Measurements from ENCODE around the gene MMS19.

Gene MMS19

GRCh38 chr10:97456034-97456685, 42.1 kb downstream of the MMS19 start:
- no peak for DNase-seq (ENCODE audit: low read depth)
- TF ChIP-seq CTCF (IDR thresholded peaks at IDR 0.05; ENCODE audit: control insufficient read depth, extremely low read depth, insufficient read depth): no peak
- H3K4me3 ChIP-seq (ENCODE audit: low read depth, low read length): no peak overlapping the region

GRCh38 chr10:97454330-97455036, 43.7 kb downstream of the MMS19 start:
- TF ChIP-seq CTCF (IDR thresholded peaks at IDR 0.05; ENCODE audit: control insufficient read depth, extremely low read depth, insufficient read depth): no peak
- DNase-seq (ENCODE audit: low read depth): peak; percentile 30
- H3K4me3 ChIP-seq (ENCODE audit: low read depth, low read length): no peak overlapping the region

GRCh38 chr10:97452352-97452751, 45.9 kb downstream of the MMS19 start:
- no peak overlapping the region for H3K4me3 ChIP-seq (ENCODE audit: low read depth, low read length)
- TF ChIP-seq CTCF (IDR thresholded peaks at IDR 0.05; ENCODE audit: control insufficient read depth, extremely low read depth, insufficient read depth): no peak
- DNase-seq (ENCODE audit: low read depth): no peak

- DNase-seq (ENCODE audit: low read depth): no peak
- TF ChIP-seq CTCF (IDR thresholded peaks at IDR 0.05; ENCODE audit: control insufficient read depth, extremely low read depth, insufficient read depth): no peak
- H3K4me3 ChIP-seq (ENCODE audit: low read depth, low read length): no peak overlapping the region
Measured at GRCh38 chr10:97451605-97452004, 46.6 kb downstream of the MMS19 start.

GRCh38 chr10:97450828-97451227, 47.4 kb downstream of the MMS19 start:
- no peak for DNase-seq (ENCODE audit: low read depth)
- TF ChIP-seq CTCF (IDR thresholded peaks at IDR 0.05; ENCODE audit: control insufficient read depth, extremely low read depth, insufficient read depth): no peak
- H3K4me3 ChIP-seq (ENCODE audit: low read depth, low read length): no peak overlapping the region

GRCh38 chr10:97445722-97446639, 52.2 kb downstream of the MMS19 start, which contains the start of the genes EXOSC1 and ZDHHC16:
TSS of gene EXOSC1 (minus strand) at chr10:97446006. CDS start at chr10:97445985, 21 bp downstream.
TSS of gene ZDHHC16 (plus strand) at chr10:97446175. CDS start at chr10:97451676, 5,501 bp downstream.
- H3K4me3 ChIP-seq (ENCODE audit: low read depth, low read length): peak within 1 kb of the TSS; percentile 99
- DNase-seq (ENCODE audit: low read depth): peak; percentile 91
- TF ChIP-seq CTCF (IDR thresholded peaks at IDR 0.05; ENCODE audit: control insufficient read depth, extremely low read depth, insufficient read depth): no peak
